K562 (cell line): ENCODE measurements around the gene DNAH8. TPM values are rescaled to one million over a fixed set of nuclear protein-coding genes. Genes with fewer than 3 reads are reported as not detected.

ENCODE experiments used
- ATAC-seq: fragments of 200-7000 bp; cut with Tn5 transposase; 3 replicates; pipeline ENCODE4 v1.9.1; 2020; ENCODE audit warnings: moderate library complexity
- BruUV-seq: library from RNA; stranded (reverse); fragments of 400-500 nt; replicated peaks from 2 replicates; lab custom pipeline; 2021; lab: Mats Ljungman, UMichigan
- CTCF ChIA-PET: fragments of 300-600 bp; formaldehyde crosslinking; extraction: SDS; loops from one replicate; lab custom pipeline; 2021; ENCODE audit warnings: low intra/inter-chr PET ratio; lab: Yijun Ruan, JAX
- POLR2A ChIA-PET: fragments of 300-600, 350-650 bp; sonication (Branson Sonifier 250); formaldehyde crosslinking; extraction: SDS; loops from one replicate; lab custom pipeline; 2021; ENCODE audit warnings: antibody characterized with exemption, inconsistent platforms; lab: Yijun Ruan, JAX
- DNase-seq, 4 experiments: peaks; one replicate each; pipeline versions ENCODE4 v3.0.0 to v3.0.0-alpha.2; 2011 to 2018; ENCODE audit warnings: low spot score in 3 of 4, mixed read lengths in 3 of 4; ENCODE audit errors: extremely low read depth in 1 of 4
- FAIRE-seq: peaks from 2 replicates; lab custom pipeline; 2011; peaks lifted over from hg19 to GRCh38; lab: Jason Lieb, UNC
- H2AFZ ChIP-seq: 2 replicates; pipeline ENCODE4 v1.6.0; 2011; ENCODE audit warnings: low read depth, low read length, control low read depth, inconsistent platforms
- H3K27ac ChIP-seq: fragments of 200-600 bp; 3 replicates; pipeline ENCODE4 v1.8.0; 2011; ENCODE audit warnings: low read depth, mild to moderate bottlenecking, control low read depth, inconsistent platforms, low read length, moderate library complexity, mixed read lengths; ENCODE audit errors: extremely low read depth
- H3K27me3 ChIP-seq, 2 experiments: fragments of 300-600 bp in 1 of 2; 2 replicates in 1 of 2; 3 replicates in 1 of 2; pipeline versions ENCODE4 v1.6.0 to v1.8.0; 2011; ENCODE audit warnings: inconsistent platforms in 2 of 2, low read length in 2 of 2, mild to moderate bottlenecking in 1 of 2, mixed read lengths in 1 of 2, moderate library complexity in 1 of 2; ENCODE audit not compliant: control insufficient read depth in 2 of 2, insufficient read depth in 2 of 2
- H3K36me3 ChIP-seq: fragments of 300-600 bp; 3 replicates; pipeline ENCODE4 v1.8.0; 2011; ENCODE audit warnings: mild to moderate bottlenecking, low read length, inconsistent platforms; ENCODE audit not compliant: control insufficient read depth, insufficient read depth
- H3K4me1 ChIP-seq, 2 experiments: fragments of 200-600 bp in 1 of 2; replicated peaks in 1 of 2; 2 replicates in 1 of 2; 3 replicates in 1 of 2; pipeline versions ENCODE4 v1.5.1 to v1.8.0; 2011; ENCODE audit warnings: inconsistent platforms in 2 of 2, low read length in 2 of 2, mild to moderate bottlenecking in 1 of 2, mixed read lengths in 1 of 2, moderate library complexity in 1 of 2; ENCODE audit not compliant: control insufficient read depth in 2 of 2, insufficient read depth in 2 of 2
- H3K4me2 ChIP-seq: 2 replicates; pipeline ENCODE4 v1.6.1; 2011; ENCODE audit warnings: low read length, control low read depth, inconsistent platforms, mixed read lengths; ENCODE audit not compliant: insufficient read depth
- H3K4me3 ChIP-seq: fragments of 200-600 bp; sonication (generic), shearing (Covaris generic); 2 replicates; pipeline ENCODE4 v1.5.1; 2016; ENCODE audit warnings: control low read depth, inconsistent platforms
- H3K79me2 ChIP-seq: fragments of 200-600 bp; 3 replicates; pipeline ENCODE4 v1.8.0; 2011; ENCODE audit warnings: low read length, inconsistent platforms; ENCODE audit not compliant: control insufficient read depth, insufficient read depth
- H3K9ac ChIP-seq, 2 experiments: 2 replicates each; pipeline versions ENCODE4 v1.6.0 to v1.6.1; 2011; ENCODE audit warnings: low read depth in 2 of 2, low read length in 2 of 2, control low read depth in 1 of 2, inconsistent platforms in 1 of 2, mild to moderate bottlenecking in 1 of 2, mixed read lengths in 1 of 2; ENCODE audit not compliant: insufficient read depth in 1 of 2
- H3K9me1 ChIP-seq: one replicate; pipeline ENCODE4 v1.6.0; 2011; ENCODE audit warnings: inconsistent platforms, mild to moderate bottlenecking, low read length, moderate library complexity; ENCODE audit not compliant: control insufficient read depth, insufficient read depth
- H3K9me3 ChIP-seq: replicated peaks from 2 replicates; pipeline ENCODE4 v1.5.1; 2011; ENCODE audit warnings: low read depth, low read length, inconsistent platforms; ENCODE audit not compliant: control insufficient read depth, insufficient read depth
- H4K20me1 ChIP-seq: replicated peaks from 2 replicates; pipeline ENCODE4 v1.6.1; 2011; ENCODE audit warnings: low read length, inconsistent platforms, mixed read lengths; ENCODE audit not compliant: control insufficient read depth, insufficient read depth
- GATAD2A ChIP-seq: fragments of 450-650 bp; IDR thresholded peaks from 2 replicates; pipeline ENCODE4 v1.6.1; 2017
- HNRNPL ChIP-seq: fragments of 200-400 bp; formaldehyde crosslinking; IDR thresholded peaks from 2 replicates; pipeline ENCODE4 v1.6.1; 2017; ENCODE audit warnings: low read depth, mild to moderate bottlenecking, low read length
- NONO ChIP-seq, 2 experiments: fragments of 200-400 bp in 1 of 2; fragments of 450-650 bp in 1 of 2; formaldehyde crosslinking in 1 of 2; IDR thresholded peaks; 2 replicates each; pipeline ENCODE4 v1.6.1; 2017; ENCODE audit warnings: low read depth in 2 of 2, mild to moderate bottlenecking in 2 of 2, moderate library complexity in 2 of 2, low read length in 1 of 2
- PHF20 ChIP-seq: fragments of 450-650 bp; IDR thresholded peaks from 2 replicates; pipeline ENCODE4 v1.6.1; 2018; ENCODE audit not compliant: partially characterized antibody
- SMAD3 ChIP-seq: fragments of 450-650 bp; formaldehyde crosslinking; conservative IDR thresholded peaks from 2 replicates; pipeline ENCODE4 v1.4.0; 2020; ENCODE audit warnings: mild to moderate bottlenecking
- ZFPM2 ChIP-seq: fragments of 250-450 bp; sonication (Bioruptor Pico); IDR thresholded peaks from 2 replicates; pipeline ENCODE4 v1.5.1; 2022; ENCODE audit warnings: mild to moderate bottlenecking
- ZNF140 ChIP-seq: fragments of 250-450 bp; sonication (Bioruptor Pico); IDR thresholded peaks from 2 replicates; pipeline ENCODE4 v1.8.0; 2021; ENCODE audit warnings: moderate library complexity, mild to moderate bottlenecking, inconsistent platforms
- ZNF551 ChIP-seq: fragments of 250-450 bp; sonication (Bioruptor Pico); IDR thresholded peaks from 2 replicates; pipeline ENCODE4 v1.5.0; 2021; ENCODE audit warnings: mild to moderate bottlenecking, moderate library complexity
- ZNF668 ChIP-seq: fragments of 250-450 bp; sonication (Bioruptor Pico); IDR thresholded peaks from 2 replicates; pipeline ENCODE4 v1.8.0; 2022; ENCODE audit warnings: mild to moderate bottlenecking, inconsistent platforms
- ZNF830 ChIP-seq: fragments of 250-450 bp; sonication (Bioruptor Pico); IDR thresholded peaks from 2 replicates; pipeline ENCODE4 v1.5.0; 2021; ENCODE audit warnings: mild to moderate bottlenecking
- WGBS: fragments of 100-300 bp; shearing (Covaris generic); methylation state at CpG from one replicate; pipeline ENCODE4 v1.1.6; 2016; ENCODE audit warnings: low coverage, mixed read lengths; ENCODE audit not compliant: insufficient coverage; ENCODE audit errors: missing lambda C conversion rate; 5-methylcytosine and 5-hydroxymethylcytosine counted together
- in situ Hi-C: fragments of 300-500 bp; cut with MboI; formaldehyde crosslinking; loops from 4 replicates; pipeline ENCODE4 v1.15.0; 2018; ENCODE audit warnings: inconsistent platforms, mixed read lengths
- intact Hi-C: fragments of 100-400 bp; cut with micrococcal nuclease; formaldehyde crosslinking; loops from 2 replicates; pipeline ENCODE4 v1.14.2; 2022
- polyA plus RNA-seq, 8 experiments: library from polyadenylated mRNA; depleted of rRNA in 4 of 8; stranded (reverse) in 5 of 8; unstranded in 3 of 8; fragments of >200 nt; fragmentation: Nextera tagmentation in 2 of 8; fragmentation: Illumina TruSeq in 1 of 8; extraction: Ambion mirVana in 2 of 8; extraction: Trizol in 1 of 8; gene quantifications; 2 replicates each; pipeline versions ENCODE4 v1.2.1 to v1.2.3, GENCODE V29; 2011 to 2014; ENCODE audit warnings: inconsistent platforms in 1 of 8, missing spikeins in 1 of 8
- total RNA-seq, 7 experiments: library from RNA; depleted of rRNA in 6 of 7; stranded (reverse); fragments of >200 nt in 6 of 7; fragmentation: Illumina TruSeq in 2 of 7; extraction: Trizol in 2 of 7; gene quantifications; 2 replicates each; pipeline versions ENCODE4 v1.2.1 to v1.2.3, GENCODE V29; 2011 to 2021; ENCODE audit warnings: low replicate concordance in 1 of 7
- TF ChIP-seq, protein P1 (sequence below): sonication (generic); formaldehyde crosslinking; IDR thresholded peaks from 2 replicates; pipeline ENCODE4 v1.8.0; 2022; ENCODE audit warnings: mild to moderate bottlenecking, missing genetic modification reagents, borderline replicate concordance
- TF ChIP-seq, protein P2 (sequence below): fragments of 250-450 bp; sonication (Bioruptor Pico); IDR thresholded peaks from 2 replicates; pipeline ENCODE4 v1.8.0; 2022; ENCODE audit warnings: moderate library complexity, mild to moderate bottlenecking, inconsistent platforms
- TF ChIP-seq, protein P3 (sequence below): sonication (generic); IDR thresholded peaks from 2 replicates; pipeline ENCODE4 v1.6.1; 2016
- TF ChIP-seq, protein P4 (sequence below): sonication (generic); formaldehyde crosslinking; IDR thresholded peaks from 2 replicates; pipeline ENCODE4 v1.8.0; 2022; ENCODE audit warnings: missing genetic modification reagents, mild to moderate bottlenecking, moderate library complexity, borderline replicate concordance
- TF ChIP-seq, protein P5 (sequence below): sonication (generic); formaldehyde crosslinking; IDR thresholded peaks from 2 replicates; pipeline ENCODE4 v1.8.1; 2023; ENCODE audit warnings: mild to moderate bottlenecking, missing genetic modification reagents

Gene DNAH8
- total and polyA plus RNA-seq, 9 of the 15 experiments (the other 6 are each of a cell fraction or from before 2014, with no cell fraction given), result 1.2 to 4.2 (median 2.9) TPM

DNA sequence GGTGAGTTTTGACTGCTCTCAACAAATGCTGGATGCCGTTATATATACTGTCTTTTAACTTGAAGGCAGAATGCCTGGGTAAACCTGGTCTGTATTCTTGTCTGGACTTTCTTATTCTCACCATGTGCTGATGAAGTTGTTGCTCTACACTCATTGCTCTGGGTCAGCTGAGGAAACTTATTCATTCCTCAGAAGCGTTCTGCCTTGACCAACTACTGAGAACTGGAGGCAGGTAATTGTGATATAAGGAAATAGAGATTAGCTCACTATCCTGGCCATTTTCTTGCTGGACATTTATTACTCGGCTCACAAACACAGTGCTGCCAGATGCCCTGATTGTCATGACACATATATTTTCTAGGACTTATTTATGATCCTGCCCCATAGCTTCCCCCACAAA is 103.6 kb downstream of the DNAH8 start:
- no peaks in the 10 kb centered on the region for H3K27me3 ChIP-seq
- no peaks in the 10 kb centered on the region for H3K9me1 ChIP-seq
- no peak for ATAC-seq
- no peaks in the 10 kb centered on the region for H3K9me3 ChIP-seq
- no peak for DNase-seq
- FAIRE-seq, result no peak
- POLR2A ChIA-PET, result no interaction called here
- no peak overlapping the region for H3K4me3 ChIP-seq
- H3K27ac ChIP-seq, result no peak overlapping the region
- no peak overlapping the region for H3K4me2 ChIP-seq
- CTCF ChIA-PET, result no interaction called here
- H4K20me1 ChIP-seq, result no peaks in the 10 kb centered on the region
- H2AFZ ChIP-seq, result no peak overlapping the region
- no peaks in the 10 kb centered on the region for H3K4me1 ChIP-seq
- 31% methylated on average over 3 of the region's 3 CpGs for WGBS
- no TSS peak for BruUV-seq
- no peaks in the 10 kb centered on the region for H3K79me2 ChIP-seq
- in situ Hi-C loops, result no loop called here
- H3K36me3 ChIP-seq, result no peaks in the 10 kb centered on the region
- H3K9ac ChIP-seq, result no peak overlapping the region
- intact Hi-C loops, result no loop called here
- TF ChIP-seq, protein P1, sequence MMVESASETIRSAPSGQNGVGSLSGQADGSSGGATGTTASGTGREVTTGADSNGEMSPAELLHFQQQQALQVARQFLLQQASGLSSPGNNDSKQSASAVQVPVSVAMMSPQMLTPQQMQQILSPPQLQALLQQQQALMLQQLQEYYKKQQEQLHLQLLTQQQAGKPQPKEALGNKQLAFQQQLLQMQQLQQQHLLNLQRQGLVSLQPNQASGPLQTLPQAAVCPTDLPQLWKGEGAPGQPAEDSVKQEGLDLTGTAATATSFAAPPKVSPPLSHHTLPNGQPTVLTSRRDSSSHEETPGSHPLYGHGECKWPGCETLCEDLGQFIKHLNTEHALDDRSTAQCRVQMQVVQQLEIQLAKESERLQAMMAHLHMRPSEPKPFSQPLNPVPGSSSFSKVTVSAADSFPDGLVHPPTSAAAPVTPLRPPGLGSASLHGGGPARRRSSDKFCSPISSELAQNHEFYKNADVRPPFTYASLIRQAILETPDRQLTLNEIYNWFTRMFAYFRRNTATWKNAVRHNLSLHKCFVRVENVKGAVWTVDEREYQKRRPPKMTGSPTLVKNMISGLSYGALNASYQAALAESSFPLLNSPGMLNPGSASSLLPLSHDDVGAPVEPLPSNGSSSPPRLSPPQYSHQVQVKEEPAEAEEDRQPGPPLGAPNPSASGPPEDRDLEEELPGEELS, result no peak
- TF ChIP-seq ZNF140, result no peak
- TF ChIP-seq, protein P2, sequence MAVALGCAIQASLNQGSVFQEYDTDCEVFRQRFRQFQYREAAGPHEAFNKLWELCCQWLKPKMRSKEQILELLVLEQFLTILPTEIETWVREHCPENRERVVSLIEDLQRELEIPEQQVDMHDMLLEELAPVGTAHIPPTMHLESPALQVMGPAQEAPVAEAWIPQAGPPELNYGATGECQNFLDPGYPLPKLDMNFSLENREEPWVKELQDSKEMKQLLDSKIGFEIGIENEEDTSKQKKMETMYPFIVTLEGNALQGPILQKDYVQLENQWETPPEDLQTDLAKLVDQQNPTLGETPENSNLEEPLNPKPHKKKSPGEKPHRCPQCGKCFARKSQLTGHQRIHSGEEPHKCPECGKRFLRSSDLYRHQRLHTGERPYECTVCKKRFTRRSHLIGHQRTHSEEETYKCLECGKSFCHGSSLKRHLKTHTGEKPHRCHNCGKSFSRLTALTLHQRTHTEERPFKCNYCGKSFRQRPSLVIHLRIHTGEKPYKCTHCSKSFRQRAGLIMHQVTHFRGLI (CRISPR knock-in tag), result no peak
- TF ChIP-seq SMAD3 (CRISPR knock-in tag), result no peak
- no peak for TF ChIP-seq ZNF830 (CRISPR knock-in tag)
- no peak for TF ChIP-seq NONO (IDR thresholded peaks at IDR 0.05; ENCODE audit: low read depth in 2 of 2, low read length in 1 of 2)
- TF ChIP-seq PHF20, result no peak
- TF ChIP-seq HNRNPL, result no peak
- no peak for TF ChIP-seq ZNF551
- TF ChIP-seq, protein P3, sequence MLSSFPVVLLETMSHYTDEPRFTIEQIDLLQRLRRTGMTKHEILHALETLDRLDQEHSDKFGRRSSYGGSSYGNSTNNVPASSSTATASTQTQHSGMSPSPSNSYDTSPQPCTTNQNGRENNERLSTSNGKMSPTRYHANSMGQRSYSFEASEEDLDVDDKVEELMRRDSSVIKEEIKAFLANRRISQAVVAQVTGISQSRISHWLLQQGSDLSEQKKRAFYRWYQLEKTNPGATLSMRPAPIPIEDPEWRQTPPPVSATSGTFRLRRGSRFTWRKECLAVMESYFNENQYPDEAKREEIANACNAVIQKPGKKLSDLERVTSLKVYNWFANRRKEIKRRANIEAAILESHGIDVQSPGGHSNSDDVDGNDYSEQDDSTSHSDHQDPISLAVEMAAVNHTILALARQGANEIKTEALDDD, result no peak
- TF ChIP-seq, protein P4, sequence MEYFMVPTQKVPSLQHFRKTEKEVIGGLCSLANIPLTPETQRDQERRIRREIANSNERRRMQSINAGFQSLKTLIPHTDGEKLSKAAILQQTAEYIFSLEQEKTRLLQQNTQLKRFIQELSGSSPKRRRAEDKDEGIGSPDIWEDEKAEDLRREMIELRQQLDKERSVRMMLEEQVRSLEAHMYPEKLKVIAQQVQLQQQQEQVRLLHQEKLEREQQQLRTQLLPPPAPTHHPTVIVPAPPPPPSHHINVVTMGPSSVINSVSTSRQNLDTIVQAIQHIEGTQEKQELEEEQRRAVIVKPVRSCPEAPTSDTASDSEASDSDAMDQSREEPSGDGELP (CRISPR knock-in tag), result no peak
- no peak for TF ChIP-seq ZFPM2 (CRISPR knock-in tag)
- TF ChIP-seq, protein P5, sequence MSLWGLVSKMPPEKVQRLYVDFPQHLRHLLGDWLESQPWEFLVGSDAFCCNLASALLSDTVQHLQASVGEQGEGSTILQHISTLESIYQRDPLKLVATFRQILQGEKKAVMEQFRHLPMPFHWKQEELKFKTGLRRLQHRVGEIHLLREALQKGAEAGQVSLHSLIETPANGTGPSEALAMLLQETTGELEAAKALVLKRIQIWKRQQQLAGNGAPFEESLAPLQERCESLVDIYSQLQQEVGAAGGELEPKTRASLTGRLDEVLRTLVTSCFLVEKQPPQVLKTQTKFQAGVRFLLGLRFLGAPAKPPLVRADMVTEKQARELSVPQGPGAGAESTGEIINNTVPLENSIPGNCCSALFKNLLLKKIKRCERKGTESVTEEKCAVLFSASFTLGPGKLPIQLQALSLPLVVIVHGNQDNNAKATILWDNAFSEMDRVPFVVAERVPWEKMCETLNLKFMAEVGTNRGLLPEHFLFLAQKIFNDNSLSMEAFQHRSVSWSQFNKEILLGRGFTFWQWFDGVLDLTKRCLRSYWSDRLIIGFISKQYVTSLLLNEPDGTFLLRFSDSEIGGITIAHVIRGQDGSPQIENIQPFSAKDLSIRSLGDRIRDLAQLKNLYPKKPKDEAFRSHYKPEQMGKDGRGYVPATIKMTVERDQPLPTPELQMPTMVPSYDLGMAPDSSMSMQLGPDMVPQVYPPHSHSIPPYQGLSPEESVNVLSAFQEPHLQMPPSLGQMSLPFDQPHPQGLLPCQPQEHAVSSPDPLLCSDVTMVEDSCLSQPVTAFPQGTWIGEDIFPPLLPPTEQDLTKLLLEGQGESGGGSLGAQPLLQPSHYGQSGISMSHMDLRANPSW (CRISPR knock-in tag), result no peak
- TF ChIP-seq ZNF668, result no peak
- no peak for TF ChIP-seq GATAD2A
